Common myeloid progenitor, CD34-positive (primary cell): ENCODE data around the gene IRF2.
A peak's percentile ranks its signal among the peaks of the same experiment; 100 is the strongest.

Experiments used
- CTCF ChIA-PET: fragments of 350-600 bp; sonication (Branson Sonifier 250); formaldehyde crosslinking; loops from one replicate; lab custom pipeline; 2021; ENCODE audit warnings: antibody characterized with exemption; lab: Charles Lee
- POLR2A ChIA-PET: fragments of 350-600 bp; sonication (Branson Sonifier 250); formaldehyde crosslinking; loops from one replicate; lab custom pipeline; 2021; ENCODE audit warnings: antibody characterized with exemption; lab: Charles Lee
- DNase-seq, 3 donors: peaks; one replicate each; pipeline versions ENCODE4 v3.0.0 to v3.0.0-alpha.2; 2013
- H3K27ac ChIP-seq, 2 experiments: 1 replicate in 1 of 2; 2 replicates in 1 of 2; pipeline ENCODE4 v1.7.0; 2013; ENCODE audit warnings: inconsistent platforms in 2 of 2, low read length in 2 of 2, mild to moderate bottlenecking in 2 of 2, low read depth in 1 of 2, moderate library complexity in 1 of 2; ENCODE audit not compliant: severe bottlenecking in 2 of 2, insufficient read depth in 1 of 2, poor library complexity in 1 of 2
- H3K27me3 ChIP-seq, 5 experiments: replicated peaks in 2 of 5; 1 replicate in 3 of 5; 2 replicates in 2 of 5; pipeline versions ENCODE4 v1.6.1 to v1.7.0; 2013; ENCODE audit warnings: low read length in 4 of 5, mild to moderate bottlenecking in 2 of 5, moderate library complexity in 2 of 5, inconsistent platforms in 1 of 5; ENCODE audit not compliant: insufficient read depth in 5 of 5, control insufficient read depth in 4 of 5
- H3K36me3 ChIP-seq, 4 experiments: 1 replicate in 2 of 4; 2 replicates in 2 of 4; pipeline versions ENCODE4 v1.6.1 to v1.7.0; 2013; ENCODE audit warnings: low read length in 3 of 4, control low read depth in 1 of 4, mild to moderate bottlenecking in 1 of 4; ENCODE audit not compliant: control insufficient read depth in 4 of 4, insufficient read depth in 4 of 4
- H3K4me1 ChIP-seq, 4 experiments: 1 replicate in 3 of 4; 2 replicates in 1 of 4; pipeline versions ENCODE4 v1.6.1 to v1.7.1; 2013; ENCODE audit warnings: low read length in 3 of 4, mild to moderate bottlenecking in 3 of 4, control low read depth in 1 of 4, inconsistent platforms in 1 of 4, moderate library complexity in 1 of 4; ENCODE audit not compliant: control insufficient read depth in 4 of 4, insufficient read depth in 4 of 4; ENCODE audit errors: control extremely low read depth in 1 of 4
- H3K4me3 ChIP-seq, 7 experiments: 1 replicate in 4 of 7; 2 replicates in 3 of 7; pipeline versions ENCODE4 v1.5.1 to v1.7.0; 2013; ENCODE audit warnings: mild to moderate bottlenecking in 7 of 7, low read length in 6 of 7, moderate library complexity in 6 of 7, inconsistent platforms in 2 of 7, low read depth in 2 of 7, control low read depth in 1 of 7; ENCODE audit not compliant: insufficient read depth in 4 of 7, control insufficient read depth in 1 of 7; ENCODE audit errors: extremely low read depth in 1 of 7
- H3K9me3 ChIP-seq, 5 experiments: 1 replicate in 4 of 5; 2 replicates in 1 of 5; pipeline versions ENCODE4 v1.6.1 to v1.7.1; 2013; ENCODE audit warnings: low read length in 4 of 5, mild to moderate bottlenecking in 2 of 5, inconsistent platforms in 1 of 5, low read depth in 1 of 5, moderate library complexity in 1 of 5; ENCODE audit not compliant: control insufficient read depth in 4 of 5, insufficient read depth in 2 of 5; ENCODE audit errors: control extremely low read depth in 1 of 5
- WGBS: methylation state at CpG from one replicate; pipeline ENCODE4 v1.1.5; 2013; ENCODE audit not compliant: insufficient coverage; 5-methylcytosine and 5-hydroxymethylcytosine counted together

The IRF2 gene

GRCh38 chr4:184441461-184442313 lies 32.7 kb downstream of the IRF2 start:
- Histone ChIP-seq H3K9me3 (no peaks in the 10 kb centered on the region), H3K27me3 (no peaks in the 10 kb centered on the region), H3K4me1 (peaks cover 12 to 51% (median 36%) of the 10 kb centered on the region in 4 experiments), H3K27ac (no peak overlapping the region), H3K4me3 (no peak overlapping the region), H3K36me3 (no peaks in the 10 kb centered on the region)
- ChIA-PET POLR2A (no interaction called here), CTCF (interaction anchor here (0.8 to 1.6 kb wide), 8 partner anchors 8 to 29 kb away, joined by 3 to 4 read pairs (median 3); no protein-coding TSS in a partner anchor)
- DNase-seq = no peak
- WGBS = 87% methylated on average over 12 of the region's 13 CpGs

GRCh38 chr4:184440595-184441358 lies 33.6 kb downstream of the IRF2 start:
- no peak for DNase-seq
- Histone ChIP-seq H3K4me1 (peaks cover 11 to 43% (median 29%) of the 10 kb centered on the region in 4 experiments), H3K4me3 (no peak overlapping the region), H3K27me3 (no peaks in the 10 kb centered on the region), H3K9me3 (no peaks in the 10 kb centered on the region), H3K27ac (no peak overlapping the region), H3K36me3 (no peaks in the 10 kb centered on the region)
- POLR2A ChIA-PET = no interaction called here
- CTCF ChIA-PET = interaction anchor here (1.1 to 1.6 kb wide), 4 partner anchors 19 to 28 kb away, joined by 3 to 4 read pairs (median 4); no protein-coding TSS in a partner anchor
- 100% methylated on average over 6 of the region's 8 CpGs for WGBS

- 95% methylated on average over 20 of the region's 20 CpGs for WGBS
- no peak overlapping the region for H3K27ac ChIP-seq
Measured at GRCh38 chr4:184439856-184440594, 34.3 kb downstream of the IRF2 start.

GRCh38 chr4:184439386-184439785 lies 35.0 kb downstream of the IRF2 start:
- no peak for DNase-seq
- peaks cover 8 to 29% (median 17%) of the 10 kb centered on the region in 4 experiments for H3K4me1 ChIP-seq
- CTCF ChIA-PET = interaction anchor here (0.7 kb wide), 1 partner anchor 19 kb away, joined by 3 read pairs; no protein-coding TSS in a partner anchor
- H3K4me3 ChIP-seq = no peak overlapping the region
- H3K36me3 ChIP-seq = no peaks in the 10 kb centered on the region
- H3K27me3 ChIP-seq = no peaks in the 10 kb centered on the region
- no peaks in the 10 kb centered on the region for H3K9me3 ChIP-seq
- WGBS = 87% methylated on average over 2 of the region's 4 CpGs
- H3K27ac ChIP-seq = no peak overlapping the region
- POLR2A ChIA-PET = no interaction called here

More at GRCh38 chr4:184439856-184440594, 34.3 kb downstream of the IRF2 start:
- ChIA-PET CTCF (interaction anchor here (0.7 to 1.6 kb wide), 3 partner anchors 20 to 27 kb away, joined by 3 to 4 read pairs (median 3); no protein-coding TSS in a partner anchor), POLR2A (no interaction called here)
- no peaks in the 10 kb centered on the region for H3K9me3 ChIP-seq
- no peak for DNase-seq
- H3K4me1 ChIP-seq = peaks cover 8 to 35% (median 23%) of the 10 kb centered on the region in 4 experiments
- no peaks in the 10 kb centered on the region for H3K36me3 ChIP-seq
- H3K4me3 ChIP-seq = no peak overlapping the region
- H3K27me3 ChIP-seq = no peaks in the 10 kb centered on the region

GRCh38 chr4:184438375-184438774 lies 36.0 kb downstream of the IRF2 start:
- Histone ChIP-seq H3K36me3 (no peaks in the 10 kb centered on the region), H3K9me3 (no peaks in the 10 kb centered on the region), H3K27ac (no peak overlapping the region), H3K4me1 (peaks cover 8 to 24% (median 16%) of the 10 kb centered on the region in 4 experiments), H3K27me3 (no peaks in the 10 kb centered on the region), H3K4me3 (peak overlapping the region in 3 of 7 experiments; percentile 5 to 16 (median 13))
- CTCF ChIA-PET = interaction anchor here (1.0 to 2.5 kb wide), 3 partner anchors 10 to 40 kb away, joined by 3 to 10 read pairs (median 3); no protein-coding TSS in a partner anchor
- 73% methylated on average over 5 of the region's 9 CpGs for WGBS
- DNase-seq = peak in 2 of 3 donors; percentile 11 to 14
- POLR2A ChIA-PET = no interaction called here

- no peaks in the 10 kb centered on the region for H3K27me3 ChIP-seq
- 42% methylated on average over 5 of the region's 11 CpGs for WGBS
- POLR2A ChIA-PET = interaction anchor here (1.1 kb wide), 1 partner anchor 9 kb away, joined by 4 read pairs; no protein-coding TSS in a partner anchor
Measured at GRCh38 chr4:184437565-184438265, 36.6 kb downstream of the IRF2 start.

More at GRCh38 chr4:184437565-184438265, 36.6 kb downstream of the IRF2 start:
- Histone ChIP-seq H3K9me3 (no peaks in the 10 kb centered on the region), H3K4me1 (peaks cover 8 to 24% (median 16%) of the 10 kb centered on the region in 4 experiments), H3K36me3 (peaks cover 0 to under 1% (median 0%) of the 10 kb centered on the region in 4 experiments), H3K27ac (no peak overlapping the region), H3K4me3 (peak overlapping the region in 3 of 7 experiments; percentile 5 to 16 (median 13))
- peak in 2 of 3 donors; percentile 54 to 58 for DNase-seq
- CTCF ChIA-PET = interaction anchor here (0.5 to 2.5 kb wide), 12 partner anchors 10 to 704 kb away, joined by 3 to 11 read pairs (median 4); no protein-coding TSS in a partner anchor
